K562 (cell line): Measurements from ENCODE around the gene LAMA5. TPM values are rescaled to one million over a fixed set of nuclear protein-coding genes. Genes with fewer than 3 reads are reported as not detected.

Experiments
- BRF1 ChIP-seq: IDR thresholded peaks from 3 replicates; pipeline ENCODE4 v1.6.1; 2011; ENCODE audit warnings: borderline replicate concordance, mild to moderate bottlenecking; ENCODE audit not compliant: insufficient read length; ENCODE audit errors: extremely low read depth
- CBFA2T2 ChIP-seq: fragments of 450-650 bp; conservative IDR thresholded peaks from 2 replicates; pipeline ENCODE4 v1.6.1; 2017; ENCODE audit warnings: mild to moderate bottlenecking
- CC2D1A ChIP-seq: fragments of 450-650 bp; IDR thresholded peaks from 2 replicates; pipeline ENCODE4 v1.6.1; 2017; ENCODE audit warnings: mild to moderate bottlenecking
- CXXC5 ChIP-seq: fragments of 250-450 bp; sonication (Bioruptor Pico); IDR thresholded peaks from 2 replicates; pipeline ENCODE4 v1.8.0; 2022; ENCODE audit warnings: inconsistent platforms, mild to moderate bottlenecking, moderate library complexity
- DACH1 ChIP-seq: fragments of 450-650 bp; IDR thresholded peaks from 2 replicates; pipeline ENCODE4 v1.6.1; 2018; ENCODE audit not compliant: partially characterized antibody
- ETV5 ChIP-seq: sonication (generic); formaldehyde crosslinking; IDR thresholded peaks from 2 replicates; pipeline ENCODE4 v1.4.0; 2020; ENCODE audit warnings: low read depth, mild to moderate bottlenecking, missing genetic modification reagents
- FOXJ2 ChIP-seq: fragments of 200-800 bp; sonication (Bioruptor generic); IDR thresholded peaks from 2 replicates; pipeline ENCODE4 v1.6.1; 2016; ENCODE audit warnings: missing genetic modification characterization, missing compliant biosample characterization
- HNRNPLL ChIP-seq: fragments of 200-400 bp; formaldehyde crosslinking; IDR thresholded peaks from 2 replicates; pipeline ENCODE4 v1.6.1; 2017; ENCODE audit warnings: low read length, low read depth, mild to moderate bottlenecking; ENCODE audit not compliant: poor library complexity, severe bottlenecking
- JUN ChIP-seq, 2 experiments: sonication (generic) in 1 of 2; formaldehyde crosslinking in 1 of 2; IDR thresholded peaks; 2 replicates each; pipeline versions ENCODE4 v1.6.1 to v1.8.0; 2012 to 2022; ENCODE audit warnings: borderline replicate concordance in 2 of 2, mild to moderate bottlenecking in 2 of 2, improper control_type of control experiment in 1 of 2, low read depth in 1 of 2, low read length in 1 of 2, missing genetic modification reagents in 1 of 2
- KLF6 ChIP-seq: fragments of 250-450 bp; sonication (Bioruptor Pico); IDR thresholded peaks from 2 replicates; pipeline ENCODE4 v1.4.0; 2020; ENCODE audit warnings: mild to moderate bottlenecking, moderate library complexity, borderline replicate concordance
- MYNN ChIP-seq, 2 experiments: sonication (generic); formaldehyde crosslinking in 1 of 2; IDR thresholded peaks; 2 replicates each; pipeline versions ENCODE4 v1.5.0 to v1.6.1; 2016 to 2020; ENCODE audit warnings: antibody characterized with exemption in 1 of 2, missing genetic modification reagents in 1 of 2
- NFIC ChIP-seq: fragments of 450-650 bp; IDR thresholded peaks from 2 replicates; pipeline ENCODE4 v1.6.1; 2017; ENCODE audit warnings: mild to moderate bottlenecking, inconsistent platforms
- PCBP1 ChIP-seq: fragments of 200-400 bp; formaldehyde crosslinking; IDR thresholded peaks from 2 replicates; pipeline ENCODE4 v1.6.1; 2018; ENCODE audit warnings: mild to moderate bottlenecking, low read depth, low read length; ENCODE audit not compliant: poor library complexity, severe bottlenecking
- SMARCA4 ChIP-seq: fragments of 450-650 bp; IDR thresholded peaks from 2 replicates; pipeline ENCODE4 v1.6.1; 2016
- STAT5B ChIP-seq: fragments of 250-450 bp; sonication (Bioruptor Pico); IDR thresholded peaks from 2 replicates; pipeline ENCODE4 v1.8.0; 2021; ENCODE audit warnings: mild to moderate bottlenecking, inconsistent platforms
- TAL1 ChIP-seq: fragments of 450-650 bp; IDR thresholded peaks from 2 replicates; pipeline ENCODE4 v1.6.1; 2016; ENCODE audit warnings: mild to moderate bottlenecking
- TEAD1 ChIP-seq, 2 experiments: fragments of 450-650 bp in 1 of 2; sonication (generic) in 1 of 2; formaldehyde crosslinking; IDR thresholded peaks; 2 replicates each; pipeline versions ENCODE4 v1.4.0 to v1.8.0; 2020 to 2022; ENCODE audit warnings: mild to moderate bottlenecking in 2 of 2, missing genetic modification reagents in 1 of 2
- TFAM ChIP-seq: fragments of 250-450 bp; sonication (Bioruptor Pico); conservative IDR thresholded peaks from 2 replicates; pipeline ENCODE4 v1.5.0; 2021; ENCODE audit warnings: mild to moderate bottlenecking, moderate library complexity
- TRIM24 ChIP-seq, 2 experiments: fragments of 450-650 bp; IDR thresholded peaks; 2 replicates each; pipeline ENCODE4 v1.6.1; 2016
- ZNF408 ChIP-seq: fragments of 250-450 bp; sonication (Bioruptor Pico); IDR thresholded peaks from 2 replicates; pipeline ENCODE4 v1.4.0; 2020; ENCODE audit warnings: low read depth, mild to moderate bottlenecking, moderate library complexity
- ZNF589 ChIP-seq: fragments of 200-800 bp; sonication (Bioruptor generic); IDR thresholded peaks from 2 replicates; pipeline ENCODE4 v1.6.1; 2016; ENCODE audit warnings: low read depth, missing genetic modification characterization, missing compliant biosample characterization
- ZNF696 ChIP-seq: fragments of 250-450 bp; sonication (Bioruptor Pico); conservative IDR thresholded peaks from 2 replicates; pipeline ENCODE4 v1.4.0; 2020; ENCODE audit warnings: mild to moderate bottlenecking, moderate library complexity
- polyA plus RNA-seq, 8 experiments: library from polyadenylated mRNA; depleted of rRNA in 4 of 8; stranded (reverse) in 5 of 8; unstranded in 3 of 8; fragments of >200 nt; fragmentation: Nextera tagmentation in 2 of 8; fragmentation: Illumina TruSeq in 1 of 8; extraction: Ambion mirVana in 2 of 8; extraction: Trizol in 1 of 8; gene quantifications; 2 replicates each; pipeline versions ENCODE4 v1.2.1 to v1.2.3, GENCODE V29; 2011 to 2014; ENCODE audit warnings: inconsistent platforms in 1 of 8, missing spikeins in 1 of 8
- total RNA-seq, 7 experiments: library from RNA; depleted of rRNA in 6 of 7; stranded (reverse); fragments of >200 nt in 6 of 7; fragmentation: Illumina TruSeq in 2 of 7; extraction: Trizol in 2 of 7; gene quantifications; 2 replicates each; pipeline versions ENCODE4 v1.2.1 to v1.2.3, GENCODE V29; 2011 to 2021; ENCODE audit warnings: low replicate concordance in 1 of 7
- TF ChIP-seq, protein P1 (sequence below): fragments of 450-650 bp; IDR thresholded peaks from 2 replicates; pipeline ENCODE4 v1.6.1; 2016; ENCODE audit warnings: antibody characterized with exemption
- TF ChIP-seq, protein P2 (sequence below): fragments of 450-650 bp; IDR thresholded peaks from 2 replicates; pipeline ENCODE4 v1.6.1; 2016; ENCODE audit warnings: low read depth, mild to moderate bottlenecking, moderate library complexity
- TF ChIP-seq, protein P3 (sequence below): sonication (generic); formaldehyde crosslinking; IDR thresholded peaks from 2 replicates; pipeline ENCODE4 v1.8.1; 2022; ENCODE audit warnings: missing genetic modification reagents
- TF ChIP-seq, protein P4 (sequence below): fragments of 200-800 bp; sonication (Bioruptor generic); IDR thresholded peaks from 2 replicates; pipeline ENCODE4 v1.6.1; 2017; ENCODE audit warnings: missing genetic modification characterization, missing compliant biosample characterization

Gene LAMA5
- total and polyA plus RNA-seq, 9 of the 15 experiments (the other 6 are each of a cell fraction or from before 2014, with no cell fraction given): 0.31 to 101 (median 7.8) TPM

DNA sequence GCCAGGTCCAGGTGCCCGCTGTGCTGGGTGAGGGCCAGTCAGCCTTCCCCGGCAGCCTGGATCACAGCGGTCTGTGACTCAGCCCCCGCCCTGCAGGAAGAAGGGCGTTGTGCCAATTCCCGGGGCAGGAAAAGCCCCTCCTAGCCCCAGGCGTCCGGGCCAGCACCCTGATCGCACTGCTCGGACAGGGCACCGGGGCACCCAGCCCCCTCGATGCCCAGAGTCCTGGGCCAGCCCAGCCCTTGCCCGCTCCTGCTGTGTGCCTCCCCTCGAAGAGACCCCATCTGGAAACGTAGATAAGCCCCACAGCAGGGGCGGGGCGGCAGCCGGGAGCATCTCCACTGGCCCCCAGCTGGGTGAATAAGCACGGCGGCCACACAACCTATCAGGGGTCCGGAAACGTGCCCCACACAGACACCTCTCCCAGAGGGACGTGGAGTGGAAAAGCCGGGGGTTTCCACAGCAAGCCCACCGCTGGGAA lies 9.9 kb downstream of the LAMA5 start (continued):
- no peak for TF ChIP-seq ETV5 (CRISPR knock-in tag)
- peak; percentile 81 for TF ChIP-seq CBFA2T2
- TF ChIP-seq FOXJ2 (tag): no peak
- peak; percentile 61 for TF ChIP-seq CXXC5 (CRISPR knock-in tag)
- TF ChIP-seq, protein P1, sequence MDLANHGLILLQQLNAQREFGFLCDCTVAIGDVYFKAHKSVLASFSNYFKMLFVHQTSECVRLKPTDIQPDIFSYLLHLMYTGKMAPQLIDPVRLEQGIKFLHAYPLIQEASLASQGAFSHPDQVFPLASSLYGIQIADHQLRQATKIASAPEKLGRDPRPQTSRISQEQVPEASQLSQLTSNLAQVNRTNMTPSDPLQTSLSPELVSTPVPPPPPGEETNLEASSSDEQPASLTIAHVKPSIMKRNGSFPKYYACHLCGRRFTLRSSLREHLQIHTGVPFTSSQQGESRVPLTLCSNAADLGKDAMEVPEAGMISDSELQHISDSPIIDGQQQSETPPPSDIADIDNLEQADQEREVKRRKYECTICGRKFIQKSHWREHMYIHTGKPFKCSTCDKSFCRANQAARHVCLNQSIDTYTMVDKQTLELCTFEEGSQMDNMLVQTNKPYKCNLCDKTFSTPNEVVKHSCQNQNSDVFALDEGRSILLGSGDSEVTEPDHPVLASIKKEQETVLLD: peak; percentile 84; the same call in 1 of the 2 replicates
- TF ChIP-seq PCBP1: peak; percentile 91
- TF ChIP-seq ZNF696 (CRISPR knock-in tag): no peak
- TF ChIP-seq, protein P2, sequence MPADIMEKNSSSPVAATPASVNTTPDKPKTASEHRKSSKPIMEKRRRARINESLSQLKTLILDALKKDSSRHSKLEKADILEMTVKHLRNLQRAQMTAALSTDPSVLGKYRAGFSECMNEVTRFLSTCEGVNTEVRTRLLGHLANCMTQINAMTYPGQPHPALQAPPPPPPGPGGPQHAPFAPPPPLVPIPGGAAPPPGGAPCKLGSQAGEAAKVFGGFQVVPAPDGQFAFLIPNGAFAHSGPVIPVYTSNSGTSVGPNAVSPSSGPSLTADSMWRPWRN: no peak
- TF ChIP-seq TAL1: peak; percentile 84
- no peak for TF ChIP-seq JUN (IDR thresholded peaks at IDR 0.05; ENCODE audit: borderline replicate concordance, low read depth, low read length)
- no peak for TF ChIP-seq JUN (CRISPR knock-in tag; IDR thresholded peaks at IDR 0.05; ENCODE audit: borderline replicate concordance)
- no peak for TF ChIP-seq ZNF408 (CRISPR knock-in tag)
- peak; percentile 66 for TF ChIP-seq DACH1
- no peak for TF ChIP-seq BRF1
- TF ChIP-seq MYNN (IDR thresholded peaks at IDR 0.05): peak; percentile 97
- no peak for TF ChIP-seq MYNN (CRISPR knock-in tag; IDR thresholded peaks at IDR 0.05)
- TF ChIP-seq ZNF589 (CRISPR knock-in tag): 0 out of 2 replicates have a peak, but pooled peaks have one; percentile 27
- peak; percentile 85 for TF ChIP-seq SMARCA4
- TF ChIP-seq, protein P3, sequence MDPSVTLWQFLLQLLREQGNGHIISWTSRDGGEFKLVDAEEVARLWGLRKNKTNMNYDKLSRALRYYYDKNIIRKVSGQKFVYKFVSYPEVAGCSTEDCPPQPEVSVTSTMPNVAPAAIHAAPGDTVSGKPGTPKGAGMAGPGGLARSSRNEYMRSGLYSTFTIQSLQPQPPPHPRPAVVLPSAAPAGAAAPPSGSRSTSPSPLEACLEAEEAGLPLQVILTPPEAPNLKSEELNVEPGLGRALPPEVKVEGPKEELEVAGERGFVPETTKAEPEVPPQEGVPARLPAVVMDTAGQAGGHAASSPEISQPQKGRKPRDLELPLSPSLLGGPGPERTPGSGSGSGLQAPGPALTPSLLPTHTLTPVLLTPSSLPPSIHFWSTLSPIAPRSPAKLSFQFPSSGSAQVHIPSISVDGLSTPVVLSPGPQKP (CRISPR knock-in tag): no peak
- no peak for TF ChIP-seq CC2D1A
- no peak for TF ChIP-seq STAT5B (CRISPR knock-in tag)
- peak; percentile 92 for TF ChIP-seq NFIC
- no peak for TF ChIP-seq TFAM (CRISPR knock-in tag)
- TF ChIP-seq HNRNPLL: no peak
- no peak for TF ChIP-seq KLF6 (CRISPR knock-in tag)
- TF ChIP-seq, protein P4, sequence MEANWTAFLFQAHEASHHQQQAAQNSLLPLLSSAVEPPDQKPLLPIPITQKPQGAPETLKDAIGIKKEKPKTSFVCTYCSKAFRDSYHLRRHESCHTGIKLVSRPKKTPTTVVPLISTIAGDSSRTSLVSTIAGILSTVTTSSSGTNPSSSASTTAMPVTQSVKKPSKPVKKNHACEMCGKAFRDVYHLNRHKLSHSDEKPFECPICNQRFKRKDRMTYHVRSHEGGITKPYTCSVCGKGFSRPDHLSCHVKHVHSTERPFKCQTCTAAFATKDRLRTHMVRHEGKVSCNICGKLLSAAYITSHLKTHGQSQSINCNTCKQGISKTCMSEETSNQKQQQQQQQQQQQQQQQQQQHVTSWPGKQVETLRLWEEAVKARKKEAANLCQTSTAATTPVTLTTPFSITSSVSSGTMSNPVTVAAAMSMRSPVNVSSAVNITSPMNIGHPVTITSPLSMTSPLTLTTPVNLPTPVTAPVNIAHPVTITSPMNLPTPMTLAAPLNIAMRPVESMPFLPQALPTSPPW: peak; percentile 91
- TF ChIP-seq TRIM24 (IDR thresholded peaks at IDR 0.05): peak in 1 of 2 experiments; percentile 28; a peak in 1 of 4 replicates
- TF ChIP-seq TEAD1 (CRISPR knock-in tag; IDR thresholded peaks at IDR 0.05): no peak
